HCT116 (cell line): ENCODE measurements around the gene GON4L. TPM values are rescaled to one million over a fixed set of nuclear protein-coding genes. Genes with fewer than 3 reads are reported as not detected.
"Not testable (repeated sequence)": the region's sequence is repeated elsewhere in the genome, so short reads cannot be mapped to it uniquely, and the experiment has no call there.

Source experiments
- ATAC-seq: fragments of 200-7000 bp; cut with Tn5 transposase; 2 replicates; pipeline ENCODE4 v1.9.1; 2020; ENCODE audit warnings: mild to moderate bottlenecking, moderate library complexity
- BruUV-seq: library from RNA; stranded (reverse); fragments of 400-500 nt; replicated peaks from 2 replicates; lab custom pipeline; 2021; lab: Mats Ljungman, UMichigan
- CTCF ChIA-PET: fragments of 300-600 bp; sonication (Branson Sonifier 250); formaldehyde crosslinking; loops from one replicate; lab custom pipeline; 2021; ENCODE audit warnings: antibody characterized with exemption; lab: Charles Lee
- POLR2A ChIA-PET: fragments of 300-600, 350-600 bp; sonication (Branson Sonifier 250); formaldehyde crosslinking; loops from one replicate; lab custom pipeline; 2021; ENCODE audit warnings: antibody characterized with exemption; lab: Charles Lee
- RAD21 ChIA-PET, 2 experiments: fragments of 300-600 bp; sonication (Branson Sonifier 250); formaldehyde crosslinking; loops; one replicate each; lab custom pipeline; 2023; ENCODE audit warnings: low total read pairs in 2 of 2; ENCODE audit not compliant: uncharacterized antibody in 2 of 2, unreplicated experiment in 2 of 2, low non-redundant PET in 1 of 2; lab: Charles Lee
- DNase-seq: peaks from one replicate; pipeline ENCODE4 v3.0.0-alpha.2; 2010; ENCODE audit warnings: low read depth, low spot score
- H2AFZ ChIP-seq: fragments of 200-600 bp; shearing (Covaris generic), sonication (generic); 2 replicates; pipeline ENCODE4 v1.6.1; 2017; ENCODE audit warnings: low read depth, mixed run types, mixed read lengths, antibody characterized with exemption, low read length; ENCODE audit not compliant: poor library complexity, severe bottlenecking
- H3K27ac ChIP-seq: 2 replicates; pipeline ENCODE4 v1.5.1; 2012; ENCODE audit warnings: low read depth, low read length
- H3K27me3 ChIP-seq: fragments of 200-600 bp; sonication (generic); 2 replicates; pipeline ENCODE4 v1.6.1; 2016; ENCODE audit warnings: mixed run types, low read length, mixed read lengths; ENCODE audit not compliant: insufficient read depth
- H3K36me3 ChIP-seq, 2 experiments: fragments of 200-500 bp in 1 of 2; fragments of 200-600 bp in 1 of 2; sonication (Bioruptor generic) in 1 of 2; sonication (generic) in 1 of 2; 2 replicates each; pipeline versions ENCODE4 v1.5.1 to v1.6.1; 2014 to 2016; ENCODE audit warnings: low read length in 2 of 2, inconsistent platforms in 1 of 2, mixed read lengths in 1 of 2, mixed run types in 1 of 2; ENCODE audit not compliant: insufficient read depth in 2 of 2, control insufficient read depth in 1 of 2
- H3K4me1 ChIP-seq, 2 experiments: fragments of 200-600 bp in 1 of 2; sonication (generic) in 1 of 2; 2 replicates each; pipeline versions ENCODE4 v1.5.1 to v1.6.1; 2012 to 2017; ENCODE audit warnings: low read length in 2 of 2, inconsistent platforms in 1 of 2, mild to moderate bottlenecking in 1 of 2, mixed read lengths in 1 of 2, mixed run types in 1 of 2, moderate library complexity in 1 of 2; ENCODE audit not compliant: insufficient read depth in 2 of 2, control insufficient read depth in 1 of 2
- H3K4me2 ChIP-seq: fragments of 200-600 bp; sonication (generic); 2 replicates; pipeline ENCODE4 v1.6.1; 2017; ENCODE audit warnings: mixed run types, low read length, mixed read lengths
- H3K4me3 ChIP-seq, 2 experiments: fragments of 200-600 bp in 1 of 2; sonication (generic) in 1 of 2; replicated peaks in 1 of 2; 2 replicates each; pipeline ENCODE4 v1.5.1; 2011 to 2016; ENCODE audit warnings: low read length in 2 of 2, control low read depth in 1 of 2, low read depth in 1 of 2, mild to moderate bottlenecking in 1 of 2, mixed read lengths in 1 of 2, mixed run types in 1 of 2
- H3K79me2 ChIP-seq: fragments of 200-600 bp; sonication (generic); 2 replicates; pipeline ENCODE4 v1.6.1; 2017; ENCODE audit warnings: mild to moderate bottlenecking, mixed run types, low read length, moderate library complexity, mixed read lengths; ENCODE audit not compliant: insufficient read depth
- H3K9ac ChIP-seq: fragments of 200-600 bp; sonication (generic); 2 replicates; pipeline ENCODE4 v1.6.1; 2016; ENCODE audit warnings: low read length, mixed read lengths
- H3K9me2 ChIP-seq: fragments of 200-600 bp; sonication (generic), shearing (Covaris generic); 2 replicates; pipeline ENCODE4 v1.6.1; 2017; ENCODE audit warnings: mixed run types, mild to moderate bottlenecking, moderate library complexity; ENCODE audit not compliant: insufficient read depth
- H3K9me3 ChIP-seq, 2 experiments: fragments of 200-500 bp in 1 of 2; fragments of 200-600 bp in 1 of 2; sonication (Bioruptor generic) in 1 of 2; sonication (generic) in 1 of 2; 2 replicates each; pipeline ENCODE4 v1.6.1; 2014 to 2017; ENCODE audit warnings: low read length in 2 of 2, mixed read lengths in 2 of 2, inconsistent platforms in 1 of 2, low read depth in 1 of 2, mild to moderate bottlenecking in 1 of 2, mixed run types in 1 of 2, moderate library complexity in 1 of 2; ENCODE audit not compliant: control insufficient read depth in 1 of 2, insufficient read depth in 1 of 2
- H4K20me1 ChIP-seq: fragments of 200-600 bp; sonication (generic), shearing (Covaris generic); 2 replicates; pipeline ENCODE4 v1.6.1; 2017; ENCODE audit warnings: mixed run types, mild to moderate bottlenecking, moderate library complexity; ENCODE audit not compliant: insufficient read depth
- CBX3 ChIP-seq: IDR thresholded peaks from 2 replicates; pipeline ENCODE4 v1.6.1; 2012; ENCODE audit warnings: low read depth
- ELF1 ChIP-seq: IDR thresholded peaks from 2 replicates; pipeline ENCODE4 v1.6.1; 2012; ENCODE audit warnings: low read depth, borderline replicate concordance
- FOSL1 ChIP-seq: IDR thresholded peaks from 2 replicates; pipeline ENCODE4 v1.6.1; 2012; ENCODE audit warnings: low read depth
- TCF7L2 ChIP-seq: IDR thresholded peaks from 2 replicates; pipeline ENCODE4 v1.7.0; 2011; ENCODE audit warnings: borderline replicate concordance, inconsistent platforms; ENCODE audit not compliant: insufficient read depth, insufficient read length; ENCODE audit errors: extremely low read depth
- ZFX ChIP-seq: fragments of 450-650 bp; IDR thresholded peaks from 2 replicates; pipeline ENCODE4 v1.6.1; 2017
- ZNF274 ChIP-seq: fragments of 200-500 bp; sonication (Bioruptor generic); IDR thresholded peaks from 2 replicates; pipeline ENCODE4 v1.6.1; 2014; ENCODE audit warnings: mild to moderate bottlenecking, low read depth, low read length, inconsistent platforms
- intact Hi-C: fragments of 100-400 bp; cut with micrococcal nuclease; formaldehyde crosslinking; loops from 2 replicates; pipeline ENCODE4 v1.10.0; 2022
- total RNA-seq: library from RNA; stranded (reverse); gene quantifications from one replicate; pipeline ENCODE4 v1.2.1, GENCODE V29; 2021; ENCODE audit not compliant: unreplicated experiment

GON4L gene
- total RNA-seq, 1 experiment from 2014 or later, result 40.8 TPM

DNA sequence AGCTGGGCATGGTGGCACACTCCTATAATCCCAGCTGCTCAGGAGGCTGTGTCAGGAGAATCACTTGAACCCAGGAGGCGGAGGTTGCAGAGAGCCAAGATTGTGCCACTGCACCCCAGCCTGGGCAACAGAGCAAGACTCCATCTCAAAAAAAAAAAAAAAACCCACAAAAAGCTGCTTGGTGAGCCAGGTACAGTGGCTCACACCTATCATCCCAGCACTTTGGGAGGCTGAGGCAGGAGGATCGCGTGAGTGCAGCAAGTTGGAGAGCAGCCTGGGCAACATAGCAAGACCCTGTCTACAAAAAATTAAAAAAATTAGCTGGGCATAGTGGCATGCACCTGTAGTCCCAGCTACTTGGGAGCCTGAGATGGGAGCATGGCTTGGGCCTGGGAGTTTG lies 142.0 kb downstream of the GON4L start:
- H3K27me3 ChIP-seq, POLR2A ChIA-PET, H3K4me3 ChIP-seq, H3K9me2 ChIP-seq, RAD21 ChIA-PET, H4K20me1 ChIP-seq, H3K27ac ChIP-seq, BruUV-seq, intact Hi-C loops, DNase-seq, H3K4me1 ChIP-seq, H3K9me3 ChIP-seq, H2AFZ ChIP-seq, H3K4me2 ChIP-seq, H3K9ac ChIP-seq, ATAC-seq: not testable (repeated sequence)
- CTCF ChIA-PET, result interaction anchor here (0.6 kb wide), 1 partner anchor 14 kb away, joined by 3 read pairs; no protein-coding TSS in a partner anchor
- peaks cover 53% of the 10 kb centered on the region for H3K79me2 ChIP-seq
- H3K36me3 ChIP-seq, result peaks cover 7 to 31% of the 10 kb centered on the region in 2 experiments

DNA sequence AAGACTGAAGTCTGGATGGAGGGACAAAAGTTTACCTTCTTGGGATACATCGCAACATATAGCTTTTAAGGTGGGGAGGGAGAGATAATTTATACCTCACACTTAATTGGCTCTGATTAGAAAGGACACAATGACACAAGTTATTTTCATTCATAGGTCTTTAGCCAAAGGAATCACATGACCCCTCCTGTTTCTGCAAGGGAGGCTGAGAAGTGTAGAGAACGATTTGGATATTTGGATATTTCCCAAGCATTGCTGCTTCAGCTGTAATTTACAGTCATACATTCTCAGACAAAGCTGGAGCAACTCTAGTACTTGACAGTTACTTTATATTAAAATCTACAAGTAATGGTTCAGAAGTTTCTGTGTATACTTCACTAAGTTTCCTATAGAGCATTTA lies 143.9 kb downstream of the GON4L start:
- no TSS peak for BruUV-seq

More for the DNA sequence above, 143.9 kb downstream of the GON4L start:
- RAD21 ChIA-PET, result no interaction called here
- Histone ChIP-seq H3K9me2 (no peaks in the 10 kb centered on the region), H2AFZ (no peak overlapping the region), H3K4me2 (no peak overlapping the region), H3K79me2 (peaks cover 69% of the 10 kb centered on the region), H3K36me3 (peaks cover 10 to 31% of the 10 kb centered on the region in 2 experiments), H3K9ac (no peak overlapping the region), H3K27me3 (no peaks in the 10 kb centered on the region), H3K27ac (no peak overlapping the region), H3K9me3 (no peaks in the 10 kb centered on the region), H3K4me1 (no peaks in the 10 kb centered on the region), H4K20me1 (no peaks in the 10 kb centered on the region), H3K4me3 (no peak overlapping the region)
- ATAC-seq (no peak), DNase-seq (no peak)
- CTCF ChIA-PET, result no interaction called here
- intact Hi-C loops, result no loop called here
- POLR2A ChIA-PET, result no interaction called here
- TF ChIP-seq ZFX (no peak), CBX3 (no peak), FOSL1 (no peak), TCF7L2 (no peak), ZNF274 (no peak), ELF1 (no peak)
